WTC11 (cell line): ENCODE data around the gene ABCA12. TPM values are rescaled to one million over a fixed set of nuclear protein-coding genes. Genes with fewer than 3 reads are reported as not detected.

Source experiments
- ATAC-seq: fragments of 200-7000 bp; cut with Tn5 transposase; 2 replicates; pipeline ENCODE4 v1.10.0; 2021; ENCODE audit warnings: mild to moderate bottlenecking, moderate library complexity
- CTCF ChIA-PET: fragments of 300-600 bp; sonication (Branson Sonifier 250); formaldehyde crosslinking; loops from one replicate; lab custom pipeline; 2021; ENCODE audit warnings: antibody characterized with exemption; lab: Charles Lee
- POLR2A ChIA-PET: fragments of 350-600 bp; sonication (Branson Sonifier 250); formaldehyde crosslinking; loops from one replicate; lab custom pipeline; 2021; ENCODE audit warnings: antibody characterized with exemption; lab: Charles Lee
- DNase-seq: peaks from one replicate; pipeline ENCODE4 v3.0.0; 2021; ENCODE audit warnings: low spot score
- H3K27ac Mint-ChIP-seq: 2 replicates; pipeline ENCODE4 v1.8.0; 2021; ENCODE audit warnings: mixed read lengths
- H3K27me3 Mint-ChIP-seq: 2 replicates; pipeline ENCODE4 v1.8.0; 2021; ENCODE audit warnings: low read depth, mild to moderate bottlenecking, moderate library complexity, mixed read lengths
- H3K36me3 Mint-ChIP-seq: 2 replicates; pipeline ENCODE4 v1.8.0; 2021; ENCODE audit warnings: mixed read lengths
- H3K4me1 Mint-ChIP-seq: 2 replicates; pipeline ENCODE4 v1.8.0; 2022; ENCODE audit warnings: mixed read lengths
- H3K4me3 Mint-ChIP-seq: 2 replicates; pipeline ENCODE4 v1.8.0; 2021; ENCODE audit warnings: mild to moderate bottlenecking, moderate library complexity, mixed read lengths
- H3K9me3 Mint-ChIP-seq: 2 replicates; pipeline ENCODE4 v1.8.0; 2021; ENCODE audit warnings: mixed read lengths
- CREM ChIP-seq: sonication (generic); formaldehyde crosslinking; IDR thresholded peaks from 2 replicates; pipeline ENCODE4 v1.8.1; 2022; ENCODE audit warnings: mild to moderate bottlenecking, missing genetic modification reagents, moderate library complexity
- ELF4 ChIP-seq: sonication (generic); formaldehyde crosslinking; IDR thresholded peaks from 2 replicates; pipeline ENCODE4 v1.8.1; 2022; ENCODE audit warnings: low read depth, mild to moderate bottlenecking, moderate library complexity, missing genetic modification reagents
- ETV6 ChIP-seq: sonication (generic); formaldehyde crosslinking; IDR thresholded peaks from 2 replicates; pipeline ENCODE4 v1.8.1; 2022; ENCODE audit warnings: mild to moderate bottlenecking, missing genetic modification reagents
- FOXK1 ChIP-seq: sonication (generic); formaldehyde crosslinking; IDR thresholded peaks from 2 replicates; pipeline ENCODE4 v1.8.0; 2022; ENCODE audit warnings: mild to moderate bottlenecking, moderate library complexity, missing genetic modification reagents
- GABPB1 ChIP-seq: sonication (generic); formaldehyde crosslinking; IDR thresholded peaks from 2 replicates; pipeline ENCODE4 v1.8.1; 2023; ENCODE audit warnings: mild to moderate bottlenecking, missing genetic modification reagents
- GRHL2 ChIP-seq: fragments of 250-450 bp; sonication (Bioruptor Pico); IDR thresholded peaks from 2 replicates; pipeline ENCODE4 v1.8.0; 2022; ENCODE audit warnings: mild to moderate bottlenecking, moderate library complexity; ENCODE audit not compliant: insufficient replicate concordance, severe bottlenecking
- HMGA2 ChIP-seq: fragments of 250-450 bp; sonication (Bioruptor Pico); IDR thresholded peaks from 2 replicates; pipeline ENCODE4 v1.4.0; 2021; ENCODE audit warnings: mild to moderate bottlenecking, moderate library complexity
- JUN ChIP-seq: sonication (generic); formaldehyde crosslinking; IDR thresholded peaks from 2 replicates; pipeline ENCODE4 v1.8.0; 2023; ENCODE audit warnings: mild to moderate bottlenecking, missing genetic modification reagents
- NFATC4 ChIP-seq: fragments of 250-450 bp; sonication (Bioruptor Pico); IDR thresholded peaks from 2 replicates; pipeline ENCODE4 v1.9.0; 2021; ENCODE audit warnings: mild to moderate bottlenecking
- NFE2L1 ChIP-seq: sonication (generic); formaldehyde crosslinking; IDR thresholded peaks from 2 replicates; pipeline ENCODE4 v1.8.1; 2023; ENCODE audit warnings: missing genetic modification reagents
- PRRX2 ChIP-seq: fragments of 250-450 bp; sonication (Bioruptor Pico); IDR thresholded peaks from 2 replicates; pipeline ENCODE4 v1.8.0; 2021; ENCODE audit warnings: mild to moderate bottlenecking
- RORB ChIP-seq: fragments of 250-450 bp; sonication (Bioruptor Pico); IDR thresholded peaks from 2 replicates; pipeline ENCODE4 v1.9.0; 2021; ENCODE audit warnings: mild to moderate bottlenecking
- SP1 ChIP-seq: sonication (generic); formaldehyde crosslinking; conservative IDR thresholded peaks from 2 replicates; pipeline ENCODE4 v1.8.1; 2022; ENCODE audit warnings: missing genetic modification reagents
- total RNA-seq: library from RNA; stranded (reverse); gene quantifications from 3 replicates; pipeline ENCODE4 v1.2.3, GENCODE V29; 2021
- TF ChIP-seq, protein P1 (sequence below): sonication (generic); formaldehyde crosslinking; IDR thresholded peaks from 2 replicates; pipeline ENCODE4 v1.8.1; 2022; ENCODE audit warnings: mild to moderate bottlenecking, missing genetic modification reagents, moderate library complexity, borderline replicate concordance
- TF ChIP-seq, protein P2 (sequence below): sonication (generic); formaldehyde crosslinking; IDR thresholded peaks from 2 replicates; pipeline ENCODE4 v1.8.0; 2023; ENCODE audit warnings: mild to moderate bottlenecking, missing genetic modification reagents
- TF ChIP-seq, protein P3 (sequence below): sonication (generic); formaldehyde crosslinking; IDR thresholded peaks from 2 replicates; pipeline ENCODE4 v1.8.1; 2023; ENCODE audit warnings: mild to moderate bottlenecking, missing genetic modification reagents
- TF ChIP-seq, protein P4 (sequence below): sonication (generic); formaldehyde crosslinking; IDR thresholded peaks from 2 replicates; pipeline ENCODE4 v1.8.0; 2022; ENCODE audit warnings: mild to moderate bottlenecking, missing genetic modification reagents
- TF ChIP-seq, protein P5 (sequence below): sonication (generic); formaldehyde crosslinking; IDR thresholded peaks from 2 replicates; pipeline ENCODE4 v1.8.0; 2022; ENCODE audit warnings: mild to moderate bottlenecking, missing genetic modification reagents
- TF ChIP-seq, protein P6 (sequence below): fragments of 250-450 bp; sonication (Bioruptor Pico); IDR thresholded peaks from 2 replicates; pipeline ENCODE4 v1.9.0; 2021; ENCODE audit warnings: mild to moderate bottlenecking, borderline replicate concordance

ABCA12 gene
- total RNA-seq, 1 experiment from 2014 or later: 0.04 TPM

DNA sequence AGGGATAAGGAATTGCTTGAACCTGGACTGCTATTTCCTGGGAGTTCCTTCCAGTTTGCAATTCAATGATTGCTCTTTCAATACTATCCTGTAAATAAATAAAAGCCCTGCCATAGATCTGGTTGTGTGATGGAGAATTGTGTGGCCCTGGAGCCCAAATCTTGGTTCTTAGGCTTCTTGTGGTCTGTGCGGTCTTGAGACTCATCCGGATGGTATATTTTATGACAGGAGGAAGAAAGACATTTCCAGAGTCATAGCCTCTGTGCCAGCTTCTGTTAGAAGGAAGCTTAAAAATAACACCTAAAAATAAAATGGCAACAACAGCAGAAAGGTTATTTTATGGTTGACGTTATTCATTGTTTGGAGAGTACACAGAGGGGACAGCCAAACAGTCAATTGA lies 137.7 kb downstream of the ABCA12 start:
- H3K4me3 Mint-ChIP-seq: no peak overlapping the region
- TF ChIP-seq RORB (CRISPR knock-in tag): no peak
- TF ChIP-seq FOXK1: no peak
- no peak for TF ChIP-seq NFATC4 (CRISPR knock-in tag)
- no peak for TF ChIP-seq NFE2L1 (CRISPR knock-in tag)
- TF ChIP-seq, protein P1, sequence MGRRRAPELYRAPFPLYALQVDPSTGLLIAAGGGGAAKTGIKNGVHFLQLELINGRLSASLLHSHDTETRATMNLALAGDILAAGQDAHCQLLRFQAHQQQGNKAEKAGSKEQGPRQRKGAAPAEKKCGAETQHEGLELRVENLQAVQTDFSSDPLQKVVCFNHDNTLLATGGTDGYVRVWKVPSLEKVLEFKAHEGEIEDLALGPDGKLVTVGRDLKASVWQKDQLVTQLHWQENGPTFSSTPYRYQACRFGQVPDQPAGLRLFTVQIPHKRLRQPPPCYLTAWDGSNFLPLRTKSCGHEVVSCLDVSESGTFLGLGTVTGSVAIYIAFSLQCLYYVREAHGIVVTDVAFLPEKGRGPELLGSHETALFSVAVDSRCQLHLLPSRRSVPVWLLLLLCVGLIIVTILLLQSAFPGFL (CRISPR knock-in tag): no peak
- TF ChIP-seq, protein P2, sequence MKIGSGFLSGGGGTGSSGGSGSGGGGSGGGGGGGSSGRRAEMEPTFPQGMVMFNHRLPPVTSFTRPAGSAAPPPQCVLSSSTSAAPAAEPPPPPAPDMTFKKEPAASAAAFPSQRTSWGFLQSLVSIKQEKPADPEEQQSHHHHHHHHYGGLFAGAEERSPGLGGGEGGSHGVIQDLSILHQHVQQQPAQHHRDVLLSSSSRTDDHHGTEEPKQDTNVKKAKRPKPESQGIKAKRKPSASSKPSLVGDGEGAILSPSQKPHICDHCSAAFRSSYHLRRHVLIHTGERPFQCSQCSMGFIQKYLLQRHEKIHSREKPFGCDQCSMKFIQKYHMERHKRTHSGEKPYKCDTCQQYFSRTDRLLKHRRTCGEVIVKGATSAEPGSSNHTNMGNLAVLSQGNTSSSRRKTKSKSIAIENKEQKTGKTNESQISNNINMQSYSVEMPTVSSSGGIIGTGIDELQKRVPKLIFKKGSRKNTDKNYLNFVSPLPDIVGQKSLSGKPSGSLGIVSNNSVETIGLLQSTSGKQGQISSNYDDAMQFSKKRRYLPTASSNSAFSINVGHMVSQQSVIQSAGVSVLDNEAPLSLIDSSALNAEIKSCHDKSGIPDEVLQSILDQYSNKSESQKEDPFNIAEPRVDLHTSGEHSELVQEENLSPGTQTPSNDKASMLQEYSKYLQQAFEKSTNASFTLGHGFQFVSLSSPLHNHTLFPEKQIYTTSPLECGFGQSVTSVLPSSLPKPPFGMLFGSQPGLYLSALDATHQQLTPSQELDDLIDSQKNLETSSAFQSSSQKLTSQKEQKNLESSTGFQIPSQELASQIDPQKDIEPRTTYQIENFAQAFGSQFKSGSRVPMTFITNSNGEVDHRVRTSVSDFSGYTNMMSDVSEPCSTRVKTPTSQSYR (CRISPR knock-in tag): no peak
- TF ChIP-seq GRHL2 (CRISPR knock-in tag): no peak
- ATAC-seq (no peak), DNase-seq (no peak)
- CTCF ChIA-PET: no interaction called here
- no peaks in the 10 kb centered on the region for H3K9me3 Mint-ChIP-seq
- H3K36me3 Mint-ChIP-seq: no peaks in the 10 kb centered on the region
- peaks cover 20% of the 10 kb centered on the region for H3K4me1 Mint-ChIP-seq
- POLR2A ChIA-PET: no interaction called here
- no peaks in the 10 kb centered on the region for H3K27me3 Mint-ChIP-seq
- no peak overlapping the region for H3K27ac Mint-ChIP-seq

DNA sequence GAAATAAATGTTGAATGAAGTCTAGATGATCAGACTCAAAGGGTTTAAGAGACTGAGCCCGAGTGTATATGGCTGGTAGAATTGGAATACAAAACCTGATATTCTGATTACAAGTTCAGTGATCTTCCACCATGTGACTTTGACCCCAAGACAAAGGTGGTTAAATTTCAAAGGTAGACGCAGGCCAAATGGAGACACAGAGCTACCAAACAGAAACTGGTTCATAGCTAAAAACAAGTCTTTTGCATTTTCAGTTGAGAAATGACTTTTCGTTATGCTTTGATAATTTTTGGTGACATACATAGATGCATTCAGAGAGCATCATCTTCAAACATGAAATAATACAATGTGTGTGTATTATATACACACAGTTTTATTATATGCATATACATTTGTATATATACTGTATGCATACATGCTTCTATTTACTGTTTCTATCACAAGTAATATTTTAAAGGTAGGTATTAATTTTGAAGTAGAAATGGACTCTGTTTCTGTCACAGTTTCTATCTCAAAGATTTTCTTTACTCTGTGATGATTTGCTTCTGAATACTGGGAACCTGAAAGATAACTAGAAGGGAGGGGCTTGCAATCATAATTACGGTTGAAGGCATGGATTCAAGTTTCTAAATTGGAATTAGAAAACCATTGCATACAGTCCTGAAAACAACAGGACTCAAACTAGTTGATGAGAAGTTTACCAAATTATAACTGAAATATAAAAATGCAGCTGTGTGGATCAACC lies 142.3 kb downstream of the ABCA12 start:
- TF ChIP-seq GABPB1 (CRISPR knock-in tag): no peak
- TF ChIP-seq SP1 (CRISPR knock-in tag): no peak
- no peak for TF ChIP-seq ELF4 (CRISPR knock-in tag)
- TF ChIP-seq, protein P3, sequence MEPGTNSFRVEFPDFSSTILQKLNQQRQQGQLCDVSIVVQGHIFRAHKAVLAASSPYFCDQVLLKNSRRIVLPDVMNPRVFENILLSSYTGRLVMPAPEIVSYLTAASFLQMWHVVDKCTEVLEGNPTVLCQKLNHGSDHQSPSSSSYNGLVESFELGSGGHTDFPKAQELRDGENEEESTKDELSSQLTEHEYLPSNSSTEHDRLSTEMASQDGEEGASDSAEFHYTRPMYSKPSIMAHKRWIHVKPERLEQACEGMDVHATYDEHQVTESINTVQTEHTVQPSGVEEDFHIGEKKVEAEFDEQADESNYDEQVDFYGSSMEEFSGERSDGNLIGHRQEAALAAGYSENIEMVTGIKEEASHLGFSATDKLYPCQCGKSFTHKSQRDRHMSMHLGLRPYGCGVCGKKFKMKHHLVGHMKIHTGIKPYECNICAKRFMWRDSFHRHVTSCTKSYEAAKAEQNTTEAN: no peak
- no peak for TF ChIP-seq ETV6 (CRISPR knock-in tag)
- TF ChIP-seq, protein P4, sequence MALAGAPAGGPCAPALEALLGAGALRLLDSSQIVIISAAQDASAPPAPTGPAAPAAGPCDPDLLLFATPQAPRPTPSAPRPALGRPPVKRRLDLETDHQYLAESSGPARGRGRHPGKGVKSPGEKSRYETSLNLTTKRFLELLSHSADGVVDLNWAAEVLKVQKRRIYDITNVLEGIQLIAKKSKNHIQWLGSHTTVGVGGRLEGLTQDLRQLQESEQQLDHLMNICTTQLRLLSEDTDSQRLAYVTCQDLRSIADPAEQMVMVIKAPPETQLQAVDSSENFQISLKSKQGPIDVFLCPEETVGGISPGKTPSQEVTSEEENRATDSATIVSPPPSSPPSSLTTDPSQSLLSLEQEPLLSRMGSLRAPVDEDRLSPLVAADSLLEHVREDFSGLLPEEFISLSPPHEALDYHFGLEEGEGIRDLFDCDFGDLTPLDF: no peak
- TF ChIP-seq, protein P5, sequence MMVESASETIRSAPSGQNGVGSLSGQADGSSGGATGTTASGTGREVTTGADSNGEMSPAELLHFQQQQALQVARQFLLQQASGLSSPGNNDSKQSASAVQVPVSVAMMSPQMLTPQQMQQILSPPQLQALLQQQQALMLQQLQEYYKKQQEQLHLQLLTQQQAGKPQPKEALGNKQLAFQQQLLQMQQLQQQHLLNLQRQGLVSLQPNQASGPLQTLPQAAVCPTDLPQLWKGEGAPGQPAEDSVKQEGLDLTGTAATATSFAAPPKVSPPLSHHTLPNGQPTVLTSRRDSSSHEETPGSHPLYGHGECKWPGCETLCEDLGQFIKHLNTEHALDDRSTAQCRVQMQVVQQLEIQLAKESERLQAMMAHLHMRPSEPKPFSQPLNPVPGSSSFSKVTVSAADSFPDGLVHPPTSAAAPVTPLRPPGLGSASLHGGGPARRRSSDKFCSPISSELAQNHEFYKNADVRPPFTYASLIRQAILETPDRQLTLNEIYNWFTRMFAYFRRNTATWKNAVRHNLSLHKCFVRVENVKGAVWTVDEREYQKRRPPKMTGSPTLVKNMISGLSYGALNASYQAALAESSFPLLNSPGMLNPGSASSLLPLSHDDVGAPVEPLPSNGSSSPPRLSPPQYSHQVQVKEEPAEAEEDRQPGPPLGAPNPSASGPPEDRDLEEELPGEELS (CRISPR knock-in tag): no peak
- TF ChIP-seq HMGA2: no peak
- no peak for TF ChIP-seq JUN (CRISPR knock-in tag)
- no peak for TF ChIP-seq PRRX2 (CRISPR knock-in tag)
- no peak for TF ChIP-seq CREM (CRISPR knock-in tag)
- TF ChIP-seq, protein P6, sequence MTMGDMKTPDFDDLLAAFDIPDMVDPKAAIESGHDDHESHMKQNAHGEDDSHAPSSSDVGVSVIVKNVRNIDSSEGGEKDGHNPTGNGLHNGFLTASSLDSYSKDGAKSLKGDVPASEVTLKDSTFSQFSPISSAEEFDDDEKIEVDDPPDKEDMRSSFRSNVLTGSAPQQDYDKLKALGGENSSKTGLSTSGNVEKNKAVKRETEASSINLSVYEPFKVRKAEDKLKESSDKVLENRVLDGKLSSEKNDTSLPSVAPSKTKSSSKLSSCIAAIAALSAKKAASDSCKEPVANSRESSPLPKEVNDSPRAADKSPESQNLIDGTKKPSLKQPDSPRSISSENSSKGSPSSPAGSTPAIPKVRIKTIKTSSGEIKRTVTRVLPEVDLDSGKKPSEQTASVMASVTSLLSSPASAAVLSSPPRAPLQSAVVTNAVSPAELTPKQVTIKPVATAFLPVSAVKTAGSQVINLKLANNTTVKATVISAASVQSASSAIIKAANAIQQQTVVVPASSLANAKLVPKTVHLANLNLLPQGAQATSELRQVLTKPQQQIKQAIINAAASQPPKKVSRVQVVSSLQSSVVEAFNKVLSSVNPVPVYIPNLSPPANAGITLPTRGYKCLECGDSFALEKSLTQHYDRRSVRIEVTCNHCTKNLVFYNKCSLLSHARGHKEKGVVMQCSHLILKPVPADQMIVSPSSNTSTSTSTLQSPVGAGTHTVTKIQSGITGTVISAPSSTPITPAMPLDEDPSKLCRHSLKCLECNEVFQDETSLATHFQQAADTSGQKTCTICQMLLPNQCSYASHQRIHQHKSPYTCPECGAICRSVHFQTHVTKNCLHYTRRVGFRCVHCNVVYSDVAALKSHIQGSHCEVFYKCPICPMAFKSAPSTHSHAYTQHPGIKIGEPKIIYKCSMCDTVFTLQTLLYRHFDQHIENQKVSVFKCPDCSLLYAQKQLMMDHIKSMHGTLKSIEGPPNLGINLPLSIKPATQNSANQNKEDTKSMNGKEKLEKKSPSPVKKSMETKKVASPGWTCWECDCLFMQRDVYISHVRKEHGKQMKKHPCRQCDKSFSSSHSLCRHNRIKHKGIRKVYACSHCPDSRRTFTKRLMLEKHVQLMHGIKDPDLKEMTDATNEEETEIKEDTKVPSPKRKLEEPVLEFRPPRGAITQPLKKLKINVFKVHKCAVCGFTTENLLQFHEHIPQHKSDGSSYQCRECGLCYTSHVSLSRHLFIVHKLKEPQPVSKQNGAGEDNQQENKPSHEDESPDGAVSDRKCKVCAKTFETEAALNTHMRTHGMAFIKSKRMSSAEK (CRISPR knock-in tag): no peak
- TF ChIP-seq, all 79 proteins: peak for 0
- H3K9me3 Mint-ChIP-seq: no peaks in the 10 kb centered on the region
- ChIA-PET CTCF (no interaction called here), POLR2A (interaction anchor here (1.2 kb wide), 1 partner anchor 23 kb away, joined by 3 read pairs; no protein-coding TSS in a partner anchor)
- no peaks in the 10 kb centered on the region for H3K27me3 Mint-ChIP-seq
- H3K36me3 Mint-ChIP-seq: no peaks in the 10 kb centered on the region
- H3K27ac Mint-ChIP-seq: no peak overlapping the region
- no peak overlapping the region for H3K4me3 Mint-ChIP-seq
- no peak for DNase-seq
- peaks cover 10% of the 10 kb centered on the region for H3K4me1 Mint-ChIP-seq
- no peak for ATAC-seq
